NCI-H128 (cell line): ENCODE measurements around the gene DDRGK1.

Source experiments
- DNase-seq: peaks from one replicate; lab custom pipeline; 2025; ENCODE audit not compliant: unreplicated experiment; lab: John Stamatoyannopoulos, UW

Gene DDRGK1

DNA sequence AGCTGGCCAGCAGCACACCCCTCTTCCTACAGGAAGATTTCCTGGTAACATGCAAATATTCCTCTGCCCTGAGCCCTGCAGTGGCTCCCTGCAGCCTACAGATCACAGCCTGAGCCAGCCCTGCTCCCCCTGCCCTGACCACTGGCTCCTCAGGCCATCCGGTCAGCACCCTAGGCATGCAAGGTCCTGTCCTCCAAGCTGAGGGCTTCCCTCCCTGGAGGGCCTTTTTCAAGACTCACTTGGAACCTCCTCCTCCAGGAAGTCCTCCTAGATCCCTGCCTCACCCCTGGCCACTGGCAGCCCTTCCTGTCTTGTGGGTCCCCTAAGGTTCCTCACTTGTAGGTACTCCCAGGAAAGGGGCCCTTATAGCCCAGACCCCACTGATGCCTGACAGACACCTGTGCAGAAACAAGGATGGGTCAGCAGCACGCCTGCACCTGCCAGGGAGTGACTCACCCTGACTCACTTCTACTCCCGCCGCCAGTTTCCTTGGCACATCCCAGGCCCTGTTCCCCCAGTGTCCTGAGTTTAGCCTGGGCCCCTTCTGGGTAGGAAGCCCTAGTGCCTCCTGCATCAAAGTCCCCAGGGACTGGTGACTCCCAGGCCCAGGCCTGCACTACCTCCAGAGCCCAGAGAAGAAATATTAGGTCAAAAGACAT lies 31.3 kb upstream of the DDRGK1 start:
- DNase-seq: no peak

DNA sequence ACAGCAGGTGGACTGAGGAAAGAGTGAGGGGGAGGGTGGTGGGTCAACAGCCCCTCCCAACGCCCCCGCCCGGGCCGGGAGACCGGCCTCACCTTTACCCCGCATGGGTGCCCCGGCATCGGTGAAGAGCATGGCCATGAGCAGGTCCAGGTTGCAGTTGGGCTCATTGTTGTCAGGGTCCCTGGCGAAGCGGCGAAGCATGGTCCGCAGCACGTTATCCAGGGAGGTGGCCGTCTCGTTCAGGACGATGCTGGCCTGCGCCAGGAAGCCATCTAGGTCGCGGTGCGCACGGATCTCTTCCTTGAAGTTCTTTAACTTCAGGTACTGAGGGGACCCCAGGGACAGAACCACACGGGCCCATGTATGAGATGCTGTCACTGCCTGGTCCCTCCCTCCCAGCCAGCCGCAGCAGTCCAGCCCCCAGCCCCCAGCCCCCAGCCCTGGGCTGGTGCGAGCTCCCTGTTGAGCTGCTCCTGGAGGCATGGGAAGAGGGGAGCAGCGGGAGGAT lies 29.6 kb upstream of the DDRGK1 start:
- no peak for DNase-seq

DNA sequence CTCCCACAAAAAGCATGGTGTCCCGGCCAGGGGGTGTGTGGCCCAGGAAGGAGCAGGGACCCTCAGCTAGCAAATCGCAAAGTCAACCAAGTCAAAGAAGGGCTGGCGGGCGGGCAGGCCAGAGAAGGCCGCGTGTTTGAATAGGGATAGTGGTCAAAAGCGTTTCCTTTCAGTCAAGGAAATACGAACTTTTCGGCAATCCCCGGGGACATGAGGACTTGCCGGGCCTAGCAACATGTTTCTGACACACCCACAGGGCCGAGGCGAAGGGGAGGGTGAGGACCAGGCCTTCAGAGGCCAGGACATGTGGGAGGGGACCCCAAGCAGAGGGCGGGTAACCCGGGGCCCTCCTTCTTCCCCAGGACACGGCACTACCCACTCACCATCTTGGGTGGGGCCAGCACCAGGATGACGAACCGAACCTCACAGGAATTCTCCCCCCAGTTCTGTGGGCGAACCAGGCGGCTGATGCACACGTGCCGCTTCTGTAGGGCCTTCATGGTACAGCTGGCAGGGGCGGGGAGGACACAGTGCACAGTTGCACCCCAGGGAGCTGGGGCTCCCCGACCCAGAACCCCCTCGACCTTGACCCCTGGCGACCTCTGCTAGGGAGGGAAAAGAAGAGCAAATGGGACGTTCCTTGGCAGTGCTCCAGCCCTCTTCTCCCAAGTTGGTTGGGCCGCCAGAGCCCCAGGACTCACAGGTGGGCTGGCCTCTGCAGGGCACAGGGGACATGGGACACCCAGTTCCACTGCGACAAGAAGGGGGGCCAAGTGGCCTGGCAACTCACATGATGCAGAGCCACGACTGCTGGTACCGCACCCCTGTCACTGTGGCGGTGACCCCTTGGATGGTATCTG lies 28.9 kb upstream of the DDRGK1 start:
- no peak for DNase-seq

DNA sequence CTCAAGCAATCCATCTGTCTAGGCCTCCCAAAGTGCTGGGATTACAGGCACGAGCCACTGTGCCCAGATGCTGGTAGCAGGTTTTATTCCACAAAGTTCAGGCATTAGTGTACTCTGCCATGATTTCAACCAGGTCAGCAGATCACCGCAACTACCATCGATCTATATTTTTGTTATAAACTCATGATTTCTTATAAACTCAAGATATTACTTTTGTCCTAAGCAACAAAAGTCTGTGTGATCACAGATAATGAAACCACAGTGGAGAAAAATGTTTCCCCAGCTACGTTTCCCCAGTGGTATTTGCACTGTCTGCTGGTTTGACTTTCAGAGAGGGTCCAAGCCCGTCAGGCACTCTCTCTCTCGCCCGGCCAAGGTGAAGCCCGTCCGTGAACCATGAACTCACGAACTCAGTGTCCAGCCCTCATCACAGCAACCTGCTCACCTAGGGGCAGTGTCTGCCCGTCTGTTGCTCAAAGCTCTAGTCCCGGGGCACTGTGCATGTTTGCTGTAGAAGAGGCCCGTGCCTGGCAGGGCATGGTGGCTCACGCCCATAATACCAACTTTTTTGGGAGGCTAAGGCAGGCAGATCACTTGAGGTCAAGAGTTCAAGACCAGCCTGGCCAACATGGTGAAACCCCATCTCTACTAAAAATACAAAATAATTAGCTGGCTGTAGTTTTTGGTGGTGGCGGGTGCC lies 27.6 kb upstream of the DDRGK1 start:
- no peak for DNase-seq

GRCh38 chr20:3231116-3231515 lies 26.6 kb upstream of the DDRGK1 start:
- no peak for DNase-seq

GRCh38 chr20:3229798-3230197 lies 25.3 kb upstream of the DDRGK1 start:
- no peak for DNase-seq

DNA sequence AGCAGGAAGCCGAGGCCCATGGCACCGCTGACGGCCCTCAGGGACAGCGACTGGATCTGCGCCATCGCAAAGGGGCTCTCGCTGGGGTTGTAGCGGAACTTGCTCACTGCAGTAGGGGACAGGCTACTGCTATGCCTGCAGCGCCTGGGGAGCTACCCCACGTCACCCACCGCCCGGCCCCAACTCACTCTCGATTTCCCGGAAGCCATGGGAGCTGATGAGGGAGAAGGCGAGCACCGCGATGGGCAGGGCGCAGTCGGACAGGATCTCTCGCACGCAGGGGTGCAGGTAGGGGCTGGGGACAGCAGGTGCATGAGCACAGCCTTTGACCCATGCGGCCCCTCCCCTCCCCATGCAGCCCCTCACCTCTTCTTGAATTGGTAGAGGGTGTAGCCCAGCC lies 24.7 kb upstream of the DDRGK1 start:
- DNase-seq: no peak

GRCh38 chr20:3228750-3229032 lies 24.2 kb upstream of the DDRGK1 start:
- no peak for DNase-seq

DNA sequence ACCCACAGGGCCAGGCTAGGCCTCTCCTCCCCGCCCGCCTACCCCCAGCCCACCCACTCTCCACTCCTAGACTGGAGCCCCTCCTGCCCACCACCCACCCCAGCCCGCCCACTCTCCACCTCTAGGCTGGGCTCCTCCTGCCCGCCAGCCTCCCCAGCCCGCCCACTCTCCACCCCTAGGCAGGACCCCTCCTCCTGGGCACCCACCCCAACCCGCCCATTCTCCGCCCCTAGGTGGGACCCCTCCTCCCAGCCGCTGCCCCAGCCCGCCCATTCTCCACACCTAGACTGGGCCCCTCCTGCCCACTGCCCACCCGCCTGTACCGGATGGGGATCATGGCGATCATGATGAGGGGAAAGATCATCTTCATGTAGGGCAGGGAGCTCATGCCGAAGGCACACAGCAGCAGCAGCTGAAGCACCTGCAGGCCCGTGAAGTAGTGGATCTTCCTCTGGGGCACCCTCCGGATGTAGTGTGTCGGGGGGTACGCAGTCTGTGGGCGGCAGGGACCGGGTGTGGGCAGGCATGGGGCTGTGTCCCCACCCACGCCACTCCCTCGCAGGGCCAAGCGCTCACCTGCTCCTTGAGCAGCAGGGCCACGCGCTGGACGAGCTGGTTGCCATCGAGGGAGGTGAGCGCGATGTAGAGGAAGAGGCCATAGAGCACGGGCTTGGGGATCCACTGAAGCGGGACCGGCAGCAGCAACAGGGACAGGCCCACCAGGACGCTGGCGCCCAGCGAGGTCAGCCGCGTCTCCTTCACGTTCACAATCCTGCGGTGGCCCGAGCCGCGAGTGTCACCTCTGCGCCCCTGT lies 23.7 kb upstream of the DDRGK1 start:
- no peak for DNase-seq

GRCh38 chr20:3227506-3227905 lies 23.0 kb upstream of the DDRGK1 start:
- no peak for DNase-seq

GRCh38 chr20:3226864-3227263 lies 22.4 kb upstream of the DDRGK1 start:
- DNase-seq: no peak

- no peak for DNase-seq
These were observed 21.6 kb upstream of the DDRGK1 start for GRCh38 chr20:3226093-3226492.

- no peak for DNase-seq
These were observed 20.4 kb upstream of the DDRGK1 start for GRCh38 chr20:3224681-3225421.

- DNase-seq: no peak
These were observed 19.7 kb upstream of the DDRGK1 start for GRCh38 chr20:3223994-3224680.

GRCh38 chr20:3223651-3223993 lies 19.1 kb upstream of the DDRGK1 start:
- no peak for DNase-seq

- DNase-seq: peak; percentile 62
These were observed 18.4 kb upstream of the DDRGK1 start for GRCh38 chr20:3222635-3223600.

DNA sequence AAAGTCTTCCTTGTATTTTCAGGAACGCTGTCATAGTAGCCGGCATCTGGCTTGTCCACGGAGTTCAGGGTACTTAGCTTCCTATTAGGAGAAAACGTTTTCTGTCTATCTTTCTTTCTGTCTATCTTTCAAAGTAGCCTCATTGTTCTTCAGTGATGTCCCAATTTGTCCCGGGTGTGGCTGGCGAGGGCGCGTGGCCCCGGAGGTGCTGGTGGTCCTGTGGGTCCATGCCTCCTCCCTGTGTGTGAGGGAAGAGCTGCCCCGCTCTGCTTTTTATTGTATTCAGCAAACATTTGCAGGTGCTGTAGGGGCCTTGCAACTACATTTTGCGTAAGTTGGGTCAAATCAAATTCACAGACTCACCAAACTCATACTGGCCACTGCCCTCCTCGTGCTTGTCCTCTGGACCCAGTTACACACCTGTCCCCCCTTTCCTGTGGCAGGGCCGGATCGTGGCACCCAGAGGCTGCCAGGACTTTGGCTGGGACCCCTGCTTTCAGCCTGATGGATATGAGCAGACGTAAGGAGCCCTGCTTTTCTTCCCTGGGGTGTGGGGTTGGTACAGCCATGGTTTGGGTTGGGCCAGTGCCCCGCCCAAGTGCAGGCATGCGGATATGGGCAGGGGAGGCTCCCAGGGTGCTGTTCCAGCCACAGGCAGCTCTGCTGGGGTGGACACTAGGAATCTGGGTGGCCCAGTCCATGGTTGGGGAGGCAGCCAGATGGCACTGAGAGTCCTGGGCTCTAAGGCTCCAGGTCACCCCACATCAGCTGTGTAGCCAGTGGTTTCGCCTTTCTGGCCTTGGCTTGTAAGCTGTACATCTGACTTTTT lies 17.1 kb upstream of the DDRGK1 start:
- DNase-seq: no peak
